OCI-LY1 (cell line): ENCODE data around the gene SLC26A8.
"Not testable (repeated sequence)": the region's sequence is repeated elsewhere in the genome, so short reads cannot be mapped to it uniquely, and the experiment has no call there.

Experiments
- EZH2 ChIP-seq: fragments of 200-600 bp; sonication (generic), shearing (Covaris generic); IDR thresholded peaks from 2 replicates; pipeline ENCODE4 v1.8.0; 2017; ENCODE audit warnings: borderline replicate concordance, mixed run types, mild to moderate bottlenecking, antibody characterized with exemption, low read length, moderate library complexity, mixed read lengths
- TF ChIP-seq, protein P1 (sequence below): fragments of 200-600 bp; sonication (generic), shearing (Covaris generic); IDR thresholded peaks from 2 replicates; pipeline ENCODE4 v1.5.1; 2017; ENCODE audit warnings: mild to moderate bottlenecking, antibody characterized with exemption, low read length, moderate library complexity, mixed read lengths

DNA sequence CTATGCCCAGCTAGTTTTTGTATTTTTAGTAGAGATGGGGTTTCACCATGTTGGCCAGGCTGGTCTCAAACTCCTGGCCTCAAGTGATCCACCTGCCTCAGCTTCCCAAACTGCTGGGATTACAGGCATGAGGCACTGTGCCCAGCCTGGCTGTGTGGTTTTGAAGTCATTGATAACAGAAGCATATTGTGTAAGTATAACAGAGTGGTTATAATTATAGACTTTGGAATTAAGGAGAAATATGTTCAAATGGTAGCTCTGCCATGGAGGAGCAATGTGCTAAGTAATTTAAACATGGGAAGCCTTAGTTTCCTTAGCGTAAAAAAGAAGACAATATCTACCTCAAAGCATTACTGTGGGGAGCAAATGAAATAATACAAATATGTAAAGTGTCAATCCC is 44.3 kb downstream of the SLC26A8 start:
- TF ChIP-seq, protein P1, sequence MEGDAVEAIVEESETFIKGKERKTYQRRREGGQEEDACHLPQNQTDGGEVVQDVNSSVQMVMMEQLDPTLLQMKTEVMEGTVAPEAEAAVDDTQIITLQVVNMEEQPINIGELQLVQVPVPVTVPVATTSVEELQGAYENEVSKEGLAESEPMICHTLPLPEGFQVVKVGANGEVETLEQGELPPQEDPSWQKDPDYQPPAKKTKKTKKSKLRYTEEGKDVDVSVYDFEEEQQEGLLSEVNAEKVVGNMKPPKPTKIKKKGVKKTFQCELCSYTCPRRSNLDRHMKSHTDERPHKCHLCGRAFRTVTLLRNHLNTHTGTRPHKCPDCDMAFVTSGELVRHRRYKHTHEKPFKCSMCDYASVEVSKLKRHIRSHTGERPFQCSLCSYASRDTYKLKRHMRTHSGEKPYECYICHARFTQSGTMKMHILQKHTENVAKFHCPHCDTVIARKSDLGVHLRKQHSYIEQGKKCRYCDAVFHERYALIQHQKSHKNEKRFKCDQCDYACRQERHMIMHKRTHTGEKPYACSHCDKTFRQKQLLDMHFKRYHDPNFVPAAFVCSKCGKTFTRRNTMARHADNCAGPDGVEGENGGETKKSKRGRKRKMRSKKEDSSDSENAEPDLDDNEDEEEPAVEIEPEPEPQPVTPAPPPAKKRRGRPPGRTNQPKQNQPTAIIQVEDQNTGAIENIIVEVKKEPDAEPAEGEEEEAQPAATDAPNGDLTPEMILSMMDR: not testable (repeated sequence)
- TF ChIP-seq EZH2: not testable (repeated sequence)
